ENCODE results near the gene PRPF38A.

DNA sequence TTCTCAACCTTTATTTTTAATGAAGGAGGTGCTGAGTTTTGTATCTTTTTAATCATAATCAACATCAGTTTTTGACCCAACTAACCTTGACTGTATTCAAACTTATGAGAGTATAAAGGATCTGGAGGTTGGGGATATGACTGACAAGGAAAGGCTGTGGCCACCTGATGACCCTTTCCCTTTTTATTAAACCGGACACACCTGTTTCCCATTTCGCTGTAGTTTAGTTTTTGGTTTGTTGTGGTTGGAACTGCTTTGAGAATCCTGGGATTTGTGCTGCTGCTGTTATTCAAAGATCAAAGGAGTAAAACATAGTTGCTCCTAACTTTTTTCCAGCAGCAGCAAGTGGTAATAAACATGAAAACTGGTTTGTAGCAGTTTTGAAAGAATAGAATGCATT is 12.4 kb downstream of the PRPF38A start:
- TF ChIP-seq TAF1 (conservative IDR thresholded peaks at IDR 0.05) (no peak), ATF3 (IDR thresholded peaks at IDR 0.05) (no peak), GABPA (IDR thresholded peaks at IDR 0.05 in 1 of 2, conservative IDR thresholded peaks at IDR 0.05 in 1 of 2) (no peak), JUND (IDR thresholded peaks at IDR 0.05) (no peak), RAD21 (IDR thresholded peaks at IDR 0.05) (no peak), YY1 (IDR thresholded peaks at IDR 0.05) (no peak), NR2F2 (IDR thresholded peaks at IDR 0.05) (no peak)
- TF ChIP-seq, protein P1, sequence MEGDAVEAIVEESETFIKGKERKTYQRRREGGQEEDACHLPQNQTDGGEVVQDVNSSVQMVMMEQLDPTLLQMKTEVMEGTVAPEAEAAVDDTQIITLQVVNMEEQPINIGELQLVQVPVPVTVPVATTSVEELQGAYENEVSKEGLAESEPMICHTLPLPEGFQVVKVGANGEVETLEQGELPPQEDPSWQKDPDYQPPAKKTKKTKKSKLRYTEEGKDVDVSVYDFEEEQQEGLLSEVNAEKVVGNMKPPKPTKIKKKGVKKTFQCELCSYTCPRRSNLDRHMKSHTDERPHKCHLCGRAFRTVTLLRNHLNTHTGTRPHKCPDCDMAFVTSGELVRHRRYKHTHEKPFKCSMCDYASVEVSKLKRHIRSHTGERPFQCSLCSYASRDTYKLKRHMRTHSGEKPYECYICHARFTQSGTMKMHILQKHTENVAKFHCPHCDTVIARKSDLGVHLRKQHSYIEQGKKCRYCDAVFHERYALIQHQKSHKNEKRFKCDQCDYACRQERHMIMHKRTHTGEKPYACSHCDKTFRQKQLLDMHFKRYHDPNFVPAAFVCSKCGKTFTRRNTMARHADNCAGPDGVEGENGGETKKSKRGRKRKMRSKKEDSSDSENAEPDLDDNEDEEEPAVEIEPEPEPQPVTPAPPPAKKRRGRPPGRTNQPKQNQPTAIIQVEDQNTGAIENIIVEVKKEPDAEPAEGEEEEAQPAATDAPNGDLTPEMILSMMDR (IDR thresholded peaks at IDR 0.05; ENCODE audit: low read depth, low read length, missing input control), result no peak
- TF ChIP-seq, protein P2, sequence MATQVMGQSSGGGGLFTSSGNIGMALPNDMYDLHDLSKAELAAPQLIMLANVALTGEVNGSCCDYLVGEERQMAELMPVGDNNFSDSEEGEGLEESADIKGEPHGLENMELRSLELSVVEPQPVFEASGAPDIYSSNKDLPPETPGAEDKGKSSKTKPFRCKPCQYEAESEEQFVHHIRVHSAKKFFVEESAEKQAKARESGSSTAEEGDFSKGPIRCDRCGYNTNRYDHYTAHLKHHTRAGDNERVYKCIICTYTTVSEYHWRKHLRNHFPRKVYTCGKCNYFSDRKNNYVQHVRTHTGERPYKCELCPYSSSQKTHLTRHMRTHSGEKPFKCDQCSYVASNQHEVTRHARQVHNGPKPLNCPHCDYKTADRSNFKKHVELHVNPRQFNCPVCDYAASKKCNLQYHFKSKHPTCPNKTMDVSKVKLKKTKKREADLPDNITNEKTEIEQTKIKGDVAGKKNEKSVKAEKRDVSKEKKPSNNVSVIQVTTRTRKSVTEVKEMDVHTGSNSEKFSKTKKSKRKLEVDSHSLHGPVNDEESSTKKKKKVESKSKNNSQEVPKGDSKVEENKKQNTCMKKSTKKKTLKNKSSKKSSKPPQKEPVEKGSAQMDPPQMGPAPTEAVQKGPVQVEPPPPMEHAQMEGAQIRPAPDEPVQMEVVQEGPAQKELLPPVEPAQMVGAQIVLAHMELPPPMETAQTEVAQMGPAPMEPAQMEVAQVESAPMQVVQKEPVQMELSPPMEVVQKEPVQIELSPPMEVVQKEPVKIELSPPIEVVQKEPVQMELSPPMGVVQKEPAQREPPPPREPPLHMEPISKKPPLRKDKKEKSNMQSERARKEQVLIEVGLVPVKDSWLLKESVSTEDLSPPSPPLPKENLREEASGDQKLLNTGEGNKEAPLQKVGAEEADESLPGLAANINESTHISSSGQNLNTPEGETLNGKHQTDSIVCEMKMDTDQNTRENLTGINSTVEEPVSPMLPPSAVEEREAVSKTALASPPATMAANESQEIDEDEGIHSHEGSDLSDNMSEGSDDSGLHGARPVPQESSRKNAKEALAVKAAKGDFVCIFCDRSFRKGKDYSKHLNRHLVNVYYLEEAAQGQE (IDR thresholded peaks at IDR 0.05), result no peak
